K562 (cell line): ENCODE results near the gene GPR176. TPM values are rescaled to one million over a fixed set of nuclear protein-coding genes. Genes with fewer than 3 reads are reported as not detected.

ENCODE experiments used
- ATAC-seq: fragments of 200-7000 bp; cut with Tn5 transposase; 3 replicates; pipeline ENCODE4 v1.9.1; 2020; ENCODE audit warnings: moderate library complexity
- BruUV-seq: library from RNA; stranded (reverse); fragments of 400-500 nt; replicated peaks from 2 replicates; lab custom pipeline; 2021; lab: Mats Ljungman, UMichigan
- CTCF ChIA-PET: fragments of 300-600 bp; formaldehyde crosslinking; extraction: SDS; loops from one replicate; lab custom pipeline; 2021; ENCODE audit warnings: low intra/inter-chr PET ratio; lab: Yijun Ruan, JAX
- POLR2A ChIA-PET: fragments of 300-600, 350-650 bp; sonication (Branson Sonifier 250); formaldehyde crosslinking; extraction: SDS; loops from one replicate; lab custom pipeline; 2021; ENCODE audit warnings: antibody characterized with exemption, inconsistent platforms; lab: Yijun Ruan, JAX
- DNase-seq, 4 experiments: peaks; one replicate each; pipeline versions ENCODE4 v3.0.0 to v3.0.0-alpha.2; 2011 to 2018; ENCODE audit warnings: low spot score in 3 of 4, mixed read lengths in 3 of 4; ENCODE audit errors: extremely low read depth in 1 of 4
- FAIRE-seq: peaks from 2 replicates; lab custom pipeline; 2011; peaks lifted over from hg19 to GRCh38; lab: Jason Lieb, UNC
- H2AFZ ChIP-seq: 2 replicates; pipeline ENCODE4 v1.6.0; 2011; ENCODE audit warnings: low read depth, low read length, control low read depth, inconsistent platforms
- H3K27ac ChIP-seq: fragments of 200-600 bp; 3 replicates; pipeline ENCODE4 v1.8.0; 2011; ENCODE audit warnings: low read depth, mild to moderate bottlenecking, control low read depth, inconsistent platforms, low read length, moderate library complexity, mixed read lengths; ENCODE audit errors: extremely low read depth
- H3K27me3 ChIP-seq, 2 experiments: fragments of 300-600 bp in 1 of 2; 2 replicates in 1 of 2; 3 replicates in 1 of 2; pipeline versions ENCODE4 v1.6.0 to v1.8.0; 2011; ENCODE audit warnings: inconsistent platforms in 2 of 2, low read length in 2 of 2, mild to moderate bottlenecking in 1 of 2, mixed read lengths in 1 of 2, moderate library complexity in 1 of 2; ENCODE audit not compliant: control insufficient read depth in 2 of 2, insufficient read depth in 2 of 2
- H3K36me3 ChIP-seq: fragments of 300-600 bp; 3 replicates; pipeline ENCODE4 v1.8.0; 2011; ENCODE audit warnings: mild to moderate bottlenecking, low read length, inconsistent platforms; ENCODE audit not compliant: control insufficient read depth, insufficient read depth
- H3K4me1 ChIP-seq, 2 experiments: fragments of 200-600 bp in 1 of 2; replicated peaks in 1 of 2; 2 replicates in 1 of 2; 3 replicates in 1 of 2; pipeline versions ENCODE4 v1.5.1 to v1.8.0; 2011; ENCODE audit warnings: inconsistent platforms in 2 of 2, low read length in 2 of 2, mild to moderate bottlenecking in 1 of 2, mixed read lengths in 1 of 2, moderate library complexity in 1 of 2; ENCODE audit not compliant: control insufficient read depth in 2 of 2, insufficient read depth in 2 of 2
- H3K4me2 ChIP-seq: 2 replicates; pipeline ENCODE4 v1.6.1; 2011; ENCODE audit warnings: low read length, control low read depth, inconsistent platforms, mixed read lengths; ENCODE audit not compliant: insufficient read depth
- H3K4me3 ChIP-seq: fragments of 200-600 bp; sonication (generic), shearing (Covaris generic); 2 replicates; pipeline ENCODE4 v1.5.1; 2016; ENCODE audit warnings: control low read depth, inconsistent platforms
- H3K79me2 ChIP-seq: fragments of 200-600 bp; 3 replicates; pipeline ENCODE4 v1.8.0; 2011; ENCODE audit warnings: low read length, inconsistent platforms; ENCODE audit not compliant: control insufficient read depth, insufficient read depth
- H3K9ac ChIP-seq, 2 experiments: 2 replicates each; pipeline versions ENCODE4 v1.6.0 to v1.6.1; 2011; ENCODE audit warnings: low read depth in 2 of 2, low read length in 2 of 2, control low read depth in 1 of 2, inconsistent platforms in 1 of 2, mild to moderate bottlenecking in 1 of 2, mixed read lengths in 1 of 2; ENCODE audit not compliant: insufficient read depth in 1 of 2
- H3K9me1 ChIP-seq: one replicate; pipeline ENCODE4 v1.6.0; 2011; ENCODE audit warnings: inconsistent platforms, mild to moderate bottlenecking, low read length, moderate library complexity; ENCODE audit not compliant: control insufficient read depth, insufficient read depth
- H3K9me3 ChIP-seq: replicated peaks from 2 replicates; pipeline ENCODE4 v1.5.1; 2011; ENCODE audit warnings: low read depth, low read length, inconsistent platforms; ENCODE audit not compliant: control insufficient read depth, insufficient read depth
- H4K20me1 ChIP-seq: replicated peaks from 2 replicates; pipeline ENCODE4 v1.6.1; 2011; ENCODE audit warnings: low read length, inconsistent platforms, mixed read lengths; ENCODE audit not compliant: control insufficient read depth, insufficient read depth
- ATF1 ChIP-seq, 2 experiments: fragments of 450-650 bp in 1 of 2; IDR thresholded peaks; 2 replicates each; pipeline ENCODE4 v1.6.1; 2016; ENCODE audit warnings: missing compliant biosample characterization in 1 of 2, missing genetic modification characterization in 1 of 2
- CBX8 ChIP-seq: fragments of 200-600 bp; sonication (generic); IDR thresholded peaks from 2 replicates; pipeline ENCODE4 v1.6.1; 2012; ENCODE audit warnings: borderline replicate concordance, mixed run types, low read depth, mild to moderate bottlenecking, moderate library complexity, mixed read lengths, low read length, control low read depth, inconsistent platforms; ENCODE audit not compliant: poor library complexity, severe bottlenecking; ENCODE audit errors: extremely low read depth
- ESRRA ChIP-seq: fragments of 450-650 bp; IDR thresholded peaks from 2 replicates; pipeline ENCODE4 v1.6.1; 2014; ENCODE audit warnings: low read depth, mild to moderate bottlenecking, moderate library complexity, borderline replicate concordance
- FOXO4 ChIP-seq: fragments of 450-650 bp; formaldehyde crosslinking; IDR thresholded peaks from 2 replicates; pipeline ENCODE4 v1.4.0; 2020; ENCODE audit warnings: mild to moderate bottlenecking, moderate library complexity
- HDAC2 ChIP-seq: fragments of 450-650 bp; IDR thresholded peaks from 2 replicates; pipeline ENCODE4 v1.6.1; 2016; ENCODE audit warnings: mild to moderate bottlenecking
- HDAC6 ChIP-seq: IDR thresholded peaks from 2 replicates; pipeline ENCODE4 v1.6.1; 2012; ENCODE audit warnings: low read depth, mild to moderate bottlenecking, control low read depth, inconsistent platforms, low read length, moderate library complexity
- KDM4B ChIP-seq, 2 experiments: fragments of 450-650 bp in 1 of 2; sonication (generic) in 1 of 2; IDR thresholded peaks; 2 replicates each; pipeline ENCODE4 v1.6.1; 2016 to 2017; ENCODE audit warnings: borderline replicate concordance in 2 of 2, antibody characterized with exemption in 1 of 2, low read depth in 1 of 2, mild to moderate bottlenecking in 1 of 2
- PPARD ChIP-seq: fragments of 250-450 bp; sonication (Bioruptor Pico); IDR thresholded peaks from 2 replicates; pipeline ENCODE4 v1.8.0; 2022; ENCODE audit warnings: inconsistent platforms, mild to moderate bottlenecking, moderate library complexity
- RCOR1 ChIP-seq, 2 experiments: IDR thresholded peaks; 2 replicates each; pipeline ENCODE4 v1.6.1; 2012; ENCODE audit warnings: low read depth in 2 of 2, low read length in 2 of 2, borderline replicate concordance in 1 of 2, improper control_type of control experiment in 1 of 2
- TRIM24 ChIP-seq, 2 experiments: fragments of 450-650 bp; IDR thresholded peaks; 2 replicates each; pipeline ENCODE4 v1.6.1; 2016
- XRCC4 ChIP-seq: IDR thresholded peaks from one replicate; pipeline ENCODE4 v1.6.1; 2011; ENCODE audit not compliant: insufficient read depth, insufficient read length; ENCODE audit errors: extremely low read depth
- ZEB2 ChIP-seq: fragments of 450-650 bp; IDR thresholded peaks from 2 replicates; pipeline ENCODE4 v1.6.1; 2016
- ZKSCAN8 ChIP-seq: fragments of 200-800 bp; sonication (Bioruptor generic); IDR thresholded peaks from 2 replicates; pipeline ENCODE4 v1.6.1; 2016; ENCODE audit warnings: missing genetic modification characterization, missing compliant biosample characterization
- ZNF175 ChIP-seq: fragments of 200-800 bp; sonication (Bioruptor generic); IDR thresholded peaks from 2 replicates; pipeline ENCODE4 v1.6.1; 2016; ENCODE audit warnings: low read depth, mild to moderate bottlenecking, missing genetic modification characterization, missing compliant biosample characterization
- ZNF311 ChIP-seq: fragments of 250-450 bp; sonication (Bioruptor Pico); IDR thresholded peaks from 2 replicates; pipeline ENCODE4 v1.4.0; 2020; ENCODE audit warnings: mild to moderate bottlenecking, moderate library complexity
- ZSCAN29 ChIP-seq: fragments of 450-650 bp; IDR thresholded peaks from 2 replicates; pipeline ENCODE4 v1.6.1; 2017
- WGBS: fragments of 100-300 bp; shearing (Covaris generic); methylation state at CpG from one replicate; pipeline ENCODE4 v1.1.6; 2016; ENCODE audit warnings: low coverage, mixed read lengths; ENCODE audit not compliant: insufficient coverage; ENCODE audit errors: missing lambda C conversion rate; 5-methylcytosine and 5-hydroxymethylcytosine counted together
- in situ Hi-C: fragments of 300-500 bp; cut with MboI; formaldehyde crosslinking; loops from 4 replicates; pipeline ENCODE4 v1.15.0; 2018; ENCODE audit warnings: inconsistent platforms, mixed read lengths
- intact Hi-C: fragments of 100-400 bp; cut with micrococcal nuclease; formaldehyde crosslinking; loops from 2 replicates; pipeline ENCODE4 v1.14.2; 2022
- polyA plus RNA-seq, 8 experiments: library from polyadenylated mRNA; depleted of rRNA in 4 of 8; stranded (reverse) in 5 of 8; unstranded in 3 of 8; fragments of >200 nt; fragmentation: Nextera tagmentation in 2 of 8; fragmentation: Illumina TruSeq in 1 of 8; extraction: Ambion mirVana in 2 of 8; extraction: Trizol in 1 of 8; gene quantifications; 2 replicates each; pipeline versions ENCODE4 v1.2.1 to v1.2.3, GENCODE V29; 2011 to 2014; ENCODE audit warnings: inconsistent platforms in 1 of 8, missing spikeins in 1 of 8
- total RNA-seq, 7 experiments: library from RNA; depleted of rRNA in 6 of 7; stranded (reverse); fragments of >200 nt in 6 of 7; fragmentation: Illumina TruSeq in 2 of 7; extraction: Trizol in 2 of 7; gene quantifications; 2 replicates each; pipeline versions ENCODE4 v1.2.1 to v1.2.3, GENCODE V29; 2011 to 2021; ENCODE audit warnings: low replicate concordance in 1 of 7

The GPR176 gene
- total and polyA plus RNA-seq, 9 of the 15 experiments (the other 6 are each of a cell fraction or from before 2014, with no cell fraction given), result 0.03 to 1.2 (median 0.76) TPM

DNA sequence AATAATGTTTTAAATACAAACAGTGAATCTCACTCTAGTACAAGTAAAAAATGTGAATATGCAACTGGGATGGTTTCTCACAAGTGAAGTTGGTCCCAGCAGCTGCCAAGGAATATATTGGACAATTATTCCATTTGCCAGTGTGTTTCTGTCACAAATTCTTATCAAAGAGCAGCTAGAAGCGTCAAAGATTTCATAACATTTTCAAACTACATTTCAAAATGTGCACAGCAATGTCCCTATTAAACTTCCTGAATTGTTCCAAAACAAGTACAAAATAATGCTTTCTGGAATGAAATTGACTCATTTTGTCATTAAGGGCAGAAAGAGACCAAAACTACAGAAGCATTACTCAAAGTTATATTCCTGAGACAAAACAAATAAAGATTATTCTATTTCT is 38.3 kb downstream of the GPR176 start:
- Histone ChIP-seq H3K79me2 (no peaks in the 10 kb centered on the region), H3K36me3 (no peaks in the 10 kb centered on the region), H3K9me3 (no peaks in the 10 kb centered on the region), H3K4me3 (no peak overlapping the region), H2AFZ (no peak overlapping the region), H3K27me3 (no peaks in the 10 kb centered on the region), H3K27ac (no peak overlapping the region), H3K4me2 (no peak overlapping the region), H3K9ac (no peak overlapping the region), H3K4me1 (peaks cover 3 to 16% of the 10 kb centered on the region in 2 experiments; a peak in 3 of 5 replicates), H4K20me1 (no peaks in the 10 kb centered on the region), H3K9me1 (no peaks in the 10 kb centered on the region)
- no peak for ATAC-seq
- CTCF ChIA-PET, result no interaction called here
- no peak for DNase-seq
- TF ChIP-seq ZNF175 (CRISPR knock-in tag) (no peak), ZNF311 (CRISPR knock-in tag) (no peak), RCOR1 (IDR thresholded peaks at IDR 0.05; ENCODE audit: borderline replicate concordance in 1 of 2, low read depth in 2 of 2, low read length in 2 of 2) (no peak), TRIM24 (IDR thresholded peaks at IDR 0.05) (no peak), ZEB2 (no peak), ZSCAN29 (no peak)
- no peak for FAIRE-seq
- in situ Hi-C loops, result no loop called here
- intact Hi-C loops, result no loop called here
- BruUV-seq, result no TSS peak
- 6% methylated on average over 1 of the region's 1 CpG for WGBS
- POLR2A ChIA-PET, result no interaction called here

DNA sequence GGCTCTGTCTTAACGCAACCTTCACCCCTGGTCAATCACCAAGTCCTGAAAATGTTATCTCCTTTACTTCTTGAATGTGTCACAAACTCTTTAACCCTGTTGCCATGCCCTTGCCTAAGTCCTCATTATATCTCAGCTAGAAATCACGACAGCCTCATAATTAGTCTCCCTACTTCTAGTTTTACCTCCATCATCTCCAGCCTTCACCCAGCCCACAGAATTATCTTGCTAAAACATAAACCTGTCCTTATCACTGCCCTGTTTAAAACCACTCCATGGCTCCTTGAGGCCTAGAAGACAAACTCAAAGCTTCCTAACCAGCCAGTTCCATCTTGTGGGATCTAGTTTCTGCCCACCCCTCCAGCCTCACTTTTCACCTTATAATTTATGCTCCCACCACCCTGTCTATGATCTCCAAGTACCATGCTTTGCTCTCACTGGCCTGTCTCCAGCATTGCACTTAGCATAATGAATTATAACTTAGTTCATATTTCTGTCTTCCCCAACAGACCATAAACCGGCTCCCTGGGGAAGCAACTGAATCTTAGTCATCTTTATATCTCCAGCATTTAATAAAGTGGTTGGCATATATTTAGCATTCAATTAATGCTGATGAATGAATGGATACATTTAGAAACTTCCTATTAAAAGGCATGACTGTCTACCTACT is 39.2 kb downstream of the GPR176 start:
- Histone ChIP-seq H3K79me2 (no peaks in the 10 kb centered on the region), H3K4me3 (no peak overlapping the region), H3K4me1 (peaks cover 3 to 16% of the 10 kb centered on the region in 2 experiments; a peak in 3 of 5 replicates), H3K36me3 (no peaks in the 10 kb centered on the region), H3K9ac (no peak overlapping the region), H3K9me3 (no peaks in the 10 kb centered on the region), H3K27ac (no peak overlapping the region), H3K4me2 (no peak overlapping the region), H3K27me3 (no peaks in the 10 kb centered on the region), H4K20me1 (no peaks in the 10 kb centered on the region), H2AFZ (no peak overlapping the region), H3K9me1 (no peaks in the 10 kb centered on the region)
- no peak for DNase-seq
- ATAC-seq, result no peak
- intact Hi-C loops (no loop called here), in situ Hi-C loops (no loop called here)
- WGBS, result 10% methylated on average over 3 of the region's 3 CpGs
- no peak for FAIRE-seq
- POLR2A ChIA-PET, result interaction anchor here (0.6 to 1.0 kb wide), 2 partner anchors 8 to 22 kb away, joined by 3 to 5 read pairs; no protein-coding TSS in a partner anchor
- BruUV-seq, result no TSS peak
- CTCF ChIA-PET, result no interaction called here
- TF ChIP-seq PPARD (CRISPR knock-in tag), result no peak
- no peak for TF ChIP-seq CBX8
- no peak for TF ChIP-seq FOXO4 (CRISPR knock-in tag)
- TF ChIP-seq XRCC4, result no peak
- no peak for TF ChIP-seq HDAC2
- no peak for TF ChIP-seq ZKSCAN8
- TF ChIP-seq ATF1 (CRISPR knock-in tag; IDR thresholded peaks at IDR 0.05), result no peak
- TF ChIP-seq ATF1 (tag; IDR thresholded peaks at IDR 0.05), result no peak
- peak; percentile 11; the same call in 1 of the 2 replicates for TF ChIP-seq ESRRA
- TF ChIP-seq HDAC6, result no peak
- no peak for TF ChIP-seq KDM4B (IDR thresholded peaks at IDR 0.05; ENCODE audit: borderline replicate concordance in 2 of 2, low read depth in 1 of 2)
